HG03280 (cell line): ENCODE results near the gene SERPINA1.
"Not testable (repeated sequence)": the region's sequence is repeated elsewhere in the genome, so short reads cannot be mapped to it uniquely, and the experiment has no call there.

Source experiments
- ATAC-seq: cut with Tn5 transposase; IDR thresholded peaks from one replicate; pipeline ENCODE4 v1.9.1; 2021; ENCODE audit warnings: mild to moderate bottlenecking, moderate library complexity; ENCODE audit not compliant: unreplicated experiment

The SERPINA1 gene

DNA sequence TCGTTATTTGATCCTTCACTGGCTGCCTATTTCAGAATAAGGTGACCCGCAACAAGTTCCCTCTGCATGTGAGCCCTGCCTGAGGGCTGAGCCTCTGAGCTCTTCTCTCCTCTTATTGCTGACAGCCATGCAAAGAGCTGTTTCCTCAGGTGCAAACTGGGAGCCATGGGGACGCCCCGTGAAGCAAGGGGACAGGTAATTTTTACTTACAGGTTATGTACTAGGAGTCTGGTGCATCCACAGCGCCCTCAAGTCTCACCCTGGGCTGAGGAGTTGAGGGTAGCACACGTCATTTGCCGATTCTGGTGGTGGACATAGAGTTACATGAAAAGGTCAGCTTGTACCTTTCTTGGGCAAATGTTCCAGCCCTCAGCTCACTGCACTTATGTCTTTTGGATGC lies 39.1 kb downstream of the SERPINA1 start:
- ATAC-seq: no peak

DNA sequence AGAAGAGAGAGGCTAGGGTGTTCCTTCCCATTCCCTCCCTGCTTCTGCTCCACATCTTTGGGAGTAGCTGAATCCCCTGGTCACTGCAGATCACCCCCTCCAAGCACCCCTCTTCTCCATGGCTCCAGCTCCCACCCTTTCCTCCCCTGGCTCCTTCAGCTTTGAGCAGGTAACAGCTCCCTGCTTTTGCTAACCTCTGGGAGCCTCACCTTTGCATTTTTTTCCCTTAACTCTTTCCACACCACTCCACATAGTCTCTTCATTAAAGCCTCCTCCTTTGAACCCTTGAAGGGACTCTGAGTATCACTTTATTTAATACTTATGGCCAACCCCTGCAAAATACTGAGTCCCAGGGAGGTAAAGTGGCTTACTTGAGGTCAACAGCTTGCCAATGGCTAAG lies 39.6 kb downstream of the SERPINA1 start:
- no peak for ATAC-seq

- no peak for ATAC-seq
These were observed 41.6 kb downstream of the SERPINA1 start for GRCh38 chr14:94346841-94347240.

DNA sequence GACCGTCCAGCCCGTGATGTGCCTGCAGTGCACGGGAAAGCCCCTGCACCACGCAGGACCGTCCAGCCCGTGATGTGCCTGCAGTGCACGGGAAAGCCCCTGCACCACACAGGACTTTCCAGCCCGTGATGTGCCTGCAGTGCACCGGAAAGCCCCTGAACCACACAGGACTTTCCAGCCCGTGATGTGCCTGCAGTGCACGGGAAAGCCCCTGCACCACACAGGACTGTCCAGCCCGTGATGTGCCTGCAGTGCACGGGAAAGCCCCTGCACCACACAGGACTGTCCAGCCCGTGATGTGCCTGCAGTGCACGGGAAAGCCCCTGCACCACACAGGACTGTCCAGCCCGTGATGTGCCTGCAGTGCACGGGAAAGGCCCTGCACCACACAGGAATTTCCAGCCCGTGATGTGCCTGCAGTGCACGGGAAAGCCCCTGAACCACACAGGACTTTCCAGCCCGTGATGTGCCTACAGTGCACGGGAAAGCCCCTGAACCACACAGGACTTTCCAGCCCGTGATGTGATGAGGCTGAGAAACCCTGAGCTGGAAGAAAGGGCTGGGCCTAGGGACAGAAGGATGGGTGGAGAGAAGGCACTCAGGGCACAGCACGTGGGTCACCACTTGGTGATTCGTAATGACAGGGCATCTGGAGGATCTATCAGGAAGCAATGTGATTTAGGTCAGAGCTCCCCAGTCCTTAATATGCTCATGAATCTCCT lies 42.2 kb downstream of the SERPINA1 start:
- ATAC-seq: not testable (repeated sequence)

- no peak for ATAC-seq
These were observed 42.9 kb downstream of the SERPINA1 start for GRCh38 chr14:94345344-94346064.

DNA sequence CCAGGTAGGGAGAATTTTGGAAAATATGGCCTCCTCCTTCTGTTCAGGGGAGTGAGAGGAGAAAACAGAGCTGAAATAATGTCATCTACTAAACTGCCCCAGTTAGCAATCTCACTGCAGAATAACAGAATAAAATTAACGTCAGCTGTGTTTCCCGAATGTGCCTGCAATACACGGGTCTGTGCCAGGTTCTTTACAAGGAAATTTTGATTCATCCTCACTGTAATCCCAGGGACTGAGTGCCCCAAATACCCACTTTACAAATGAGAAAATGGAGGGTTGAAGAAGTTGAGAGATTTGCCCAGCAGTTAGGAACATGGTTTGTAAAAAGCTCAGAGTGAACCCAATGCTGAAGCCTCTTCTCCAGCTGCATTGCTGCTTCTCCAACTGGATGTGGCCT lies 44.0 kb downstream of the SERPINA1 start:
- ATAC-seq: no peak

DNA sequence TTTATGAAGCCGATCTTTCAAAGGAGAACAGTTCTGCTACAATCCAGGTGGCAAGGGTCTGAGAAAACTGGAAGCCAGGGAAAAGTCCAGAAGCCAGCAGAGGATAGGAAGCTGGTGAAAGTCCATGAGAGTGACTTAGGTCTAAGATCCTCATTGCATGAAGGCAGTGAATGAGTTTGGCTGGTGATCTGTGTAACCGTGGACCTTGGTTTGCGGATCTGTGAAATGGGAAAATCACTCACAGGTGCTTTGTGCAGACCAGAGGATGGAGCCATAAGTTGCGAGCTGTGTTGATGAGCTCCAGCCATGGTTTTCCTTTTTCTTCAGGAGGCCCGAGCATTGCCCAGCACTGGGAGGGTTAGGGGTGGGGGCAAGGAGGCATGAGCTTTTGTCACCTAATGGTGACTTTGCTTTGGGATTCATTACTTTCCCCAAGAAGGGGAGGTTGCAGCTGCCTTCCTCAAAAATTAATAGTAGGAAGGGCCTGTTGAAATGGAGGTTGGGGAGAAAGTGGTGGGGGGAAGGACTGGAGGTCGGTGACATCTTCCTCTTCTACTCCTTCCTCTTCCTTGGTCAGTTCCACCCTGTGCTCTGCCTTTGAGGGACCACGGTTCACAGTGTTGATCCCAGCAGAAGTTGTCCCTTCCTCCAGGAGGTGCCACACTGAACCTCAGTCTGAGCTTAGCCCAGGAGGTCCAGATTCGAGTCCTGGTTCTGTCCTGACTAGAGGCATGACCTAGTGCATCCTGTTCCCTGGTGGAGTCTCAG lies 45.0 kb downstream of the SERPINA1 start:
- no peak for ATAC-seq

GRCh38 chr14:94342334-94342934 lies 46.0 kb downstream of the SERPINA1 start:
- no peak for ATAC-seq

- no peak for ATAC-seq
These were observed 46.6 kb downstream of the SERPINA1 start for GRCh38 chr14:94341656-94342333.

GRCh38 chr14:94340533-94340932 lies 47.9 kb downstream of the SERPINA1 start:
- ATAC-seq: no peak

DNA sequence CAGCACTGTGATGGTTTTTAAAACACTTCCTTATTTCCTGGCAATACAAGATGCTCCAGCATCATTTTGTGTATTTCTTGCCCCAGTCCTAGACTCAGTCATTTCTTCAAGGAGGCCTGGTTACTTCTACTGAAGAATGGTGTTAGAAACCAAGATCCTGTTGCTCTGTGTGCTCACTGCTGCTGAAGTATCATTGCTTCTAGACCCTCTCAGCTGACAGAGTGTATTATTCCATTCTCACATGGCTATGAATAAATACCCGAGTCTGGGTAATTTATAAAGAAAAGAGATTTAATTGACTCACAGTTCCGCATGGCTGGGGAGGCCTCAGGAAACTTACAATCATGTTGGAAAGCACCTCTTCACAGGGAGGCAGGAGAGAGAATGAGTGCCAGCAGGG lies 50.4 kb downstream of the SERPINA1 start:
- no peak for ATAC-seq

- ATAC-seq: no peak
These were observed 51.1 kb downstream of the SERPINA1 start for GRCh38 chr14:94337274-94337673.

GRCh38 chr14:94334872-94335271 lies 53.5 kb downstream of the SERPINA1 start:
- ATAC-seq: no peak

DNA sequence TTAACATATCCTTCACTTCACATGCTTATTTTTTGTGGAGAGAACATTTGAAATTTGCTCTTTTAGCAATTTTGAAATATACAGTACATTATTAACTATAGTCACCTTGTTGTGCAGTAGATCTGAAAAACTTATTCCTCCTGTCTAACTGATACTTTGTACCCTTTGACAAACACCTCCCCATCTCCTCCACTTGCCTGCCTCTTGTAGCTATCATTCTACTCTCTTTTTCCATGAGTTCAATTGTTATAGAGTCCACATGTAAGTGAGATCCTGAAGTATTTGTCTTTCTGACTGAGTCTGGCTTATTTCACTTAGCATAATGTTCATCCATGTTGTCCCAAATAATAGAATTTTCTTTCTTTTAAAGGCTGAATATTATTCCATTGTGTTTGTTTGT lies 55.8 kb downstream of the SERPINA1 start:
- ATAC-seq: no peak

- no peak for ATAC-seq
These were observed 56.3 kb downstream of the SERPINA1 start for GRCh38 chr14:94332063-94332583.

DNA sequence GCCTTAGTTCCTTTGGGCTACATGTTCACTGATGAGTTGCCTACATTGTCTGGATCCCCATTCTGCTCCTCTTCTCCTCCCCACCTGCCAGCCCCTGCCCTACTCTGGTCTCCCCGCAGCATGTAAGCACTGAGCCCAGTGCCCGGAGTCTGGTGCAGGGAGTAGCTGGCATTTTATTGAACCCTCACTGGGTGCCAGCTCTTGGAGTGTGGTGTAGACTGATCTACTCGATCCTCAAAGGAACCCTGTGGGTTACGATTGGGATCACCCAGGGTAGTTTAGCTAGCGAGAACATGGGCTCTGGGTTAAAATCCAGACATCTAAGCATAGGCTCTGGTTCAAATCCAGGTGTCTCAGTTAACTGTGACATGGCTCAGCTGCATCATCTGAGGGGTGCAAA lies 56.9 kb downstream of the SERPINA1 start:
- no peak for ATAC-seq

DNA sequence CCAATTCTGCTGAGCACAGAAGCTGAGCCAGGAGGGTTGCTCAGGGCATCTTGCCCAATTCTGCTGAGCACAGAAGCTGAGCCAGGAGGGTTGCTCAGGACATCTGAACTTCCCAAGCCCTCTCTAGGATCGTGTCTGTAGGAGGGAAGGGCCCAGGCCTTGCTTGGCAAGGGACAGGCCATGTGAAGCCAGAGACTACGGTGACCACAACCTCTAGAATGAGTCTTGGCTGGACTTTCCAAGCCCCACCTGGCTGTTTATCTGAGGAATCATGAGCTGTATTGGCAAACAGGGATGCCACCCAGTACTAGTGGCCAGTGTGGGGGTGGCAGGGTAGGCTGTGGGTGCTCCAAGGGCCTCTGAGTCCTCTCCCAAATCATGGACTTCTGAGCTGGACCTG lies 57.5 kb downstream of the SERPINA1 start:
- ATAC-seq: no peak

DNA sequence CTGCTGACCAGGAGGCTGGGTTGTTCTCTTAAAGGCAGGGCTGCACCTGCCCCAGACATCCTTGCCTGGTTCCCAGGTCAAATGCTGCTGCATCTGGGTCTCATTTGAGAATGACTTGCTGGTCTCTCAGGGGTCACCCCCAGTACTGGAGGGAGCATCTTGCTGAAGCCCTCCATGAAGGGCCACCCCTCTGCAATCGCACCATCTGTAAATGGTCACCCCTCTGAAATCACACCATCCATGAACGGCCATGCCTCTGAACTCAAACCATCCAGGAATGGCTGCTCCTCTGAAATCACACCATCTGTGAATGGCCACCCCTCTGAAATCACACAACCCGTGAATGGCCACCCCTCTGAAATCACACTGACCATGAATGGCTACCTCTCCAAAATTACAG lies 58.0 kb downstream of the SERPINA1 start:
- ATAC-seq: no peak

DNA sequence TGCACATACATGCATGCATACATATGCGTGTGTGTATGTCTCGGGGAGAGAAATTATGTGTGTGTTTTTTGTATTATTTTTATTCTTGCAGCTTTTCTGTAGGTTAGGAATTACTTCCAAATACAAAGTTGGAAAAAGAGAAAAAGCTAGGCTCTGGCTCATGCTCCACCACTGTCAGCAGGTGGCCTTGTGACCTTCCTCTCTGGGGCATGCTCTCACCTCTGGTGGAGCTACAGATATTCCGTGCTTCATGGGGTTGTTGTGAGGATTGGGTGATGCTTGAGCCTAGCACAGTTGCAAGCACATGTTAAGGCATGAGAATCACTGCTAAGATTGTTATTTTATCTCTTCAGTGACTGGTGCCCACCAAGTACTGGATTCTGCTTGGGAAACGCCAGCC lies 58.5 kb downstream of the SERPINA1 start:
- no peak for ATAC-seq

DNA sequence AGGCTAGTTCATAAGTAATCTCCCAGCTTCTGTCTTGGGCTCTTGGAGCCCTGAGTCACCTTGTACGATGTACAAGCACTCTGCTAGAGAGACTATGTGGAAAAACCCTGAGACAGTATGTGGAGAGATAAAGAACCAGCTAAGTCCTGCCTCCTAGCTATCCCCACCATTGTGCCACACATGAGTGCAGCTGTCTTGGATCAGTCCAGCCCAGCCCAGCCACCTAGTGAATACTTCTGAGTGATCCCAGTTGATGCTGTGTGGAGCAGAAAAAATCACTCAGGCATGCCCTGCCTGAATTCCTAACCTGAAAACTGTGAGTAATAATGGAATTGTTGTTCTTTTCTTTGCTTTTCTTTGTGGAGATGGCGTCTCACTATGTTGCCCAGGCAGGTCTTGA lies 60.2 kb downstream of the SERPINA1 start:
- no peak for ATAC-seq
